Right atrium auricular region (tissue), 2 donors: ENCODE results near the gene CADPS. TPM values are rescaled to one million over a fixed set of nuclear protein-coding genes. Genes with fewer than 3 reads are reported as not detected.

Experiments
- DNase-seq: peaks from one replicate; pipeline ENCODE4 v3.0.0-alpha.2; 2019; ENCODE audit warnings: low spot score
- H3K27ac ChIP-seq, 2 donors: fragments of 200-600 bp; sonication (generic); 1 replicate in 1 of 2; 2 replicates in 1 of 2; pipeline ENCODE4 v1.5.1; 2016 to 2019
- H3K27me3 ChIP-seq, 2 donors: fragments of 200-600 bp; sonication (generic); one replicate each; pipeline versions ENCODE4 v1.5.1 to v1.6.0; 2017 to 2019
- H3K36me3 ChIP-seq: fragments of 200-600 bp; sonication (generic); one replicate; pipeline ENCODE4 v1.5.1; 2016
- H3K4me1 ChIP-seq, 2 donors: fragments of 200-600 bp; sonication (generic); one replicate each; pipeline versions ENCODE4 v1.5.1 to v1.6.0; 2017 to 2019
- H3K4me3 ChIP-seq, 2 donors: fragments of 200-600 bp; sonication (generic); 1 replicate in 1 of 2; 2 replicates in 1 of 2; pipeline ENCODE4 v1.5.1; 2017 to 2019; ENCODE audit warnings: mild to moderate bottlenecking in 1 of 2, moderate library complexity in 1 of 2
- H3K9me3 ChIP-seq, 2 donors: fragments of 200-600 bp; sonication (generic); one replicate each; pipeline ENCODE4 v1.5.1; 2019
- total RNA-seq, 2 donors: library from RNA; depleted of rRNA; stranded (reverse); fragments of >200 nt; gene quantifications; one replicate each; pipeline ENCODE4 v1.1.0, GENCODE V29; 2016
- TF ChIP-seq, protein P1 (sequence below), 2 donors: fragments of 200-600 bp; sonication (generic); IDR thresholded peaks; one replicate each; pipeline ENCODE4 v1.5.1; 2019; ENCODE audit warnings: antibody characterized with exemption in 2 of 2

Gene CADPS
- total RNA-seq, 2 donors from 2014 or later: 16.1 to 48.2 TPM

GRCh38 chr3:62475306-62475705 lies 399.9 kb downstream of the CADPS start:
- no peaks in the 10 kb centered on the region for H3K4me1 ChIP-seq
- no peak for DNase-seq
- no peaks in the 10 kb centered on the region for H3K27me3 ChIP-seq
- H3K36me3 ChIP-seq: no peaks in the 10 kb centered on the region
- TF ChIP-seq, protein P1, sequence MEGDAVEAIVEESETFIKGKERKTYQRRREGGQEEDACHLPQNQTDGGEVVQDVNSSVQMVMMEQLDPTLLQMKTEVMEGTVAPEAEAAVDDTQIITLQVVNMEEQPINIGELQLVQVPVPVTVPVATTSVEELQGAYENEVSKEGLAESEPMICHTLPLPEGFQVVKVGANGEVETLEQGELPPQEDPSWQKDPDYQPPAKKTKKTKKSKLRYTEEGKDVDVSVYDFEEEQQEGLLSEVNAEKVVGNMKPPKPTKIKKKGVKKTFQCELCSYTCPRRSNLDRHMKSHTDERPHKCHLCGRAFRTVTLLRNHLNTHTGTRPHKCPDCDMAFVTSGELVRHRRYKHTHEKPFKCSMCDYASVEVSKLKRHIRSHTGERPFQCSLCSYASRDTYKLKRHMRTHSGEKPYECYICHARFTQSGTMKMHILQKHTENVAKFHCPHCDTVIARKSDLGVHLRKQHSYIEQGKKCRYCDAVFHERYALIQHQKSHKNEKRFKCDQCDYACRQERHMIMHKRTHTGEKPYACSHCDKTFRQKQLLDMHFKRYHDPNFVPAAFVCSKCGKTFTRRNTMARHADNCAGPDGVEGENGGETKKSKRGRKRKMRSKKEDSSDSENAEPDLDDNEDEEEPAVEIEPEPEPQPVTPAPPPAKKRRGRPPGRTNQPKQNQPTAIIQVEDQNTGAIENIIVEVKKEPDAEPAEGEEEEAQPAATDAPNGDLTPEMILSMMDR (IDR thresholded peaks at IDR 0.05): no peak
- H3K9me3 ChIP-seq: no peaks in the 10 kb centered on the region
- no peak overlapping the region for H3K27ac ChIP-seq
- H3K4me3 ChIP-seq: no peak overlapping the region

DNA sequence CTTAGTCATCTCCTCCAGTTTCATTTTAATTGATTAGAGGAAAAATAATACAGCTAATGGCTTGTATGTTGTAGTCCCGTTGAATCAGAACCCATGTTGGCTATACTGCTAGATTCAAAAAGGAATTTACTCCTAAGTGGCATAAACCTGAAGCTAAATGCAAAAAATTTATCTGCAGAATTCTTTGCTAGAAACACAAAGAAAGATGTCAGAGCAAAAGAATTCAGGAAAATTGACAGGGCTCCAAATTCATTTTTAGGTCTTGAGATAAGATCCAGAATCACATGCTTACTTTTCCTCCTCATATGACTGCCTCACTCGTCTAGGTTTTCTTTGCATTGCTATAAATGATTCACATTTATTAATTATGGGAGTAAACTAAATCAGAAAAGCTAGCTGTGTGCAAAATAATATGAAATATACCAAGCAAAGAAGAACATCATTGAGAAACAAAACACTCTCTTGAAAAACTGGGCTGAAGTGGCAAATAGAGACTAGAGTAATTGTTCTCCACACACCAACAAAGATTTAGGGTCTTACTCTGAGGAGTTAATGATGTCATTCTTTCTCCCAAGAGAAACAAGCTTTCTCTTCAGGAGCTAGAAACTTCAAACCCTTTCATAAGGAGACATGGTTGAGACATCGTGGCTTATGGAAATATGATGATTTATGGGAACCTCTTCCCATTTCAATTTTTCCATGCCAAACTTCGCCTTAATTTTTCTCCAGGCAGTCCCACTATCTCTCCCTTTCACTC lies 407.1 kb downstream of the CADPS start:
- TF ChIP-seq, protein P1 (IDR thresholded peaks at IDR 0.05): no peak
- no peak for DNase-seq
- Histone ChIP-seq H3K4me3 (no peak overlapping the region), H3K4me1 (no peaks in the 10 kb centered on the region), H3K27ac (no peak overlapping the region), H3K27me3 (no peaks in the 10 kb centered on the region), H3K9me3 (no peaks in the 10 kb centered on the region), H3K36me3 (no peaks in the 10 kb centered on the region)

DNA sequence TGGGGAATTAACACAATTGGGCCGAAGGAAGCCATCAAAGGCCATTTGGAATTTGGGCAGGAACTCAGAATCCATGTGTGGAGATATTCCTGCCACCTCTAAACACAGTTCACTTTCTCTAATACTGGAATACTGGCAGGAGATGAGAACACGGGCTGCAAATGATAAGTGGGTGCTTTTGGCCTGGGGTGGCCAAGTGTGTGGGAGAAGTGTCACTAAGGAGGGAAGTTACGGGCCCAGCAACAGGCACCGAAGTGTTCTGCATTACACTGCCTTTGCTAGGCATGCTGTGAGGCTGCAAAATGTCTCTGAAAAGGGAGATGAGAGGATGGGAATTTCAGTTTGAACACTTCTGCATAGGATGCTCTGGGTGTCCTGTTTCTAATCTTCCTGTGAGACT lies 412.4 kb downstream of the CADPS start:
- no peaks in the 10 kb centered on the region for H3K9me3 ChIP-seq
- H3K4me1 ChIP-seq: no peaks in the 10 kb centered on the region
- no peaks in the 10 kb centered on the region for H3K36me3 ChIP-seq
- H3K4me3 ChIP-seq: no peak overlapping the region
- H3K27me3 ChIP-seq: no peaks in the 10 kb centered on the region
- TF ChIP-seq, protein P1 (IDR thresholded peaks at IDR 0.05): no peak
- DNase-seq: no peak
- H3K27ac ChIP-seq: no peak overlapping the region

GRCh38 chr3:62462104-62462762 lies 413.0 kb downstream of the CADPS start:
- TF ChIP-seq, protein P1 (IDR thresholded peaks at IDR 0.05): no peak
- DNase-seq: no peak
- no peaks in the 10 kb centered on the region for H3K27me3 ChIP-seq
- no peaks in the 10 kb centered on the region for H3K36me3 ChIP-seq
- no peak overlapping the region for H3K4me3 ChIP-seq
- no peak overlapping the region for H3K27ac ChIP-seq
- no peaks in the 10 kb centered on the region for H3K4me1 ChIP-seq
- no peaks in the 10 kb centered on the region for H3K9me3 ChIP-seq

- Histone ChIP-seq H3K9me3 (no peaks in the 10 kb centered on the region), H3K27ac (no peak overlapping the region), H3K4me3 (no peak overlapping the region), H3K27me3 (no peaks in the 10 kb centered on the region), H3K4me1 (no peaks in the 10 kb centered on the region), H3K36me3 (no peaks in the 10 kb centered on the region)
- TF ChIP-seq, protein P1 (IDR thresholded peaks at IDR 0.05): no peak
- DNase-seq: no peak
These were observed 420.3 kb downstream of the CADPS start for GRCh38 chr3:62454916-62455315.
